ENCODE data around the gene TBC1D5.

DNA sequence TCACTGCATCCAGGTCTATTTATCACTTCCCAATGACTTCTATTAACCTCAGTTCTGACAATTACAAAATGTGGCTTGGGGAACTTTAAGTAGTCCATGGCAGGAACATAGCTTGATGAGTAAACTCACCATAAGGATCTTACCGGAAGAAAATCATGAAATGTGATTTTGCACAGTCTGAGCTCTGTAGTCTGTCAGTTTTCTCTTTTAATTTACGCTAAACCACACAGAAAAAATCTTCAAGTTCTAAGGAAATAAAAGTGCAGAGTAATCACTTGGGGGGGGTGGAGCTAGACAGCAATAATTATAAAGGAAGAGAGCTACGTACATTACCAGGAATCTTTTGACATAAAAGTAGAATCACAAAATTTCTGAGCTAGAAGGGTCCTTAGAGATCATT lies 9.2 kb downstream of the TBC1D5 start:
- TF ChIP-seq GATA2 (IDR thresholded peaks at IDR 0.05; ENCODE audit: low read depth, low read length) (no peak), GATA3 (IDR thresholded peaks at IDR 0.05; ENCODE audit: low read depth, low read length) (no peak)
